NCI-H1930 (cell line): ENCODE data around the gene SLC6A16.

Experiments used
- DNase-seq, 2 experiments: peaks; one replicate each; lab custom pipeline; 2025; lab: John Stamatoyannopoulos, UW

Gene SLC6A16

GRCh38 chr19:49271080-49271753 is 53.8 kb downstream of the SLC6A16 start:
- DNase-seq, result no peak

DNA sequence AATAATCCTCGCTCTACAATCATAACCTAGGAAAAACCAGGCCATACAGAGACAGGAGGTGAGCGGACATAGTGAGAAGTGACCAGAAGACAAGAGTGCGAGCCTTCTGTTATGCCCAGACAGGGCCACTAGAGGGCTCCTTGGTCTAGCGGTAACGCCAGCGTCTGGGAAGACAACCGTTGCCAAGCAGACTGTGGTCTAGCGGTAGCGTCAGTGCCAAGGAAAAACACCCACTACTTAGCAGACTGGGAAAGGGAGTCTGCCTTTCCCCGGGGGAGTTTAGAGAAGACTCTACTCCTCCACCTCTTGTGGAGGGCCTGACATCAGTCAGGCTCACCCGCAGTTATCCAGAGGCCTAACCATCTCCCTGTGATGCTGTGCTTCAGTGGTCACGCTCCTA is 58.6 kb downstream of the SLC6A16 start:
- DNase-seq, result peak in 1 of 2 experiments; percentile 9

DNA sequence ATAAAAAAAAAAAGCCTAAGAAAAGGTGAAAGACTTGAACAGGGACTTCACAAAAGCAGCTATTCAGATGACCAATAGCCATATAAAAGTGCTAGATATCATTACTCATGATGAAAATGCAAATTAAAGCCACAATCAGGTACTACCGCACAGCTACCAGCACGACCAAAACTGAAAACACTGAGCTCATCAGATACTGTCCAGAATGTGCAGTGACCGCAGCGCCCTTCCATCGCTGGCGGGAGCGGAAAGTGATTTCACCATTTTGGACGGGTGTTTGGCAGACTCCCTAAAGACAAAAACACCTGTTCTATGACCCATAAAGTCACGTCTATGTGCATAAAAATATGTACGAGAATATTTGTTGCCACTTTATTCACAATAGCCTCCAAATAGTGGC is 60.7 kb downstream of the SLC6A16 start:
- no peak for DNase-seq

DNA sequence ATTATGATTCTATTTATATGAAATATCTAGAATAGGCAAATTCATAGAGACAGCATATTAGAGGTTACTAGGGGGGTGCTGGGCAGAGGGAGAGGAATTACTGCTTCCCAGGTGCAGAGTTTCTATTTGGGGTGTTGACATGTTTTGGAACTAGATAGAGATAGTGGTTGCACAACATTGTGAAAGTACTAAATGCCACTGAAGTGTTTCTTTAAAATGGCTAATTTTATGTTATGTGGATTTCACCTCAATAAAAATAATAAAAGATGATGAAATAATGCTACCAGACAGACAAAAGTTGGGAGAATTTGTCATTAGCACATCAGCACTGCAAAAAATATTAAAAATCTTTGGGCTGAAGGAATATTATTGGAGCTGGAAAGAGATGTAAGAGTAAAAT is 63.4 kb downstream of the SLC6A16 start:
- no peak for DNase-seq

DNA sequence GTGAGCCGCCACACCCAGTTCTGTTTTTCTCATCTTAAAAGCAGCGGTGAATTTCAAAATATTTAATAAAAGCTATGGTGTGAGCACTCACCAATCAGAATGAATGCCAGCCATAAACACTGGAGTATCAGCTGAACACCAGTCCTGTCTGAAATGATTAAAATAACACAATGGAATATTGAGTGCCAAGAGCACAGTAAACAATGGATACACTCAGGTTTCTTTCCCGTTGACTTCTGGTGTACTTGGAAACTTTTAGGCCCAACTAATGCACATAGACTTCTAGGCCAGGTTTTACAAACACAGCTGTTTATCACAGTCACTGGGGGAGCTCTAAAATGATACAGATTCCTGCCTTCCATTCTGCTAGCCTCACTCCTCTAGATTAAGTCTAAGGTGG is 68.3 kb downstream of the SLC6A16 start:
- no peak for DNase-seq

DNA sequence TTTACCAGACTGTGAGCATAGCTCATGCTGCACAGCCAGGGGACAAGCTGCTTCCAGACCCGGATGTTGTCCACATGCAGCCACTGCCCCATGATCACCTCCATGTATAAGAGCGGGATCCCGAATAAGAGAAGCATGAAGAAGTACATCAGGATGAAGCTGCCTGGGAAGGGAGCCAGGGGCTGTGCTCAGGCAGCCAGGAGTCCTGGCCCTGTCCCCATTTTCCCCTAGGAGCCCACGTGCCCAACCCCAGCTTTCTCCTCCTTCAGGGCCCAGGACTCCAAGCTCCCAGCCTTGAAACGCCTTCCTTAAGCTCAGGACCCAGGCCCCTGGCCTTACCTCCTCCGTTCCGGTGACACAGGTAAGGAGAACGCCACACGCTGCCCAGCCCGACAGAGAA is 69.3 kb downstream of the SLC6A16 start:
- DNase-seq, result no peak

- DNase-seq, result no peak
These were observed 75.1 kb downstream of the SLC6A16 start for GRCh38 chr19:49249933-49250332.

- DNase-seq, result no peak
These were observed 77.3 kb downstream of the SLC6A16 start for GRCh38 chr19:49247676-49248075.

DNA sequence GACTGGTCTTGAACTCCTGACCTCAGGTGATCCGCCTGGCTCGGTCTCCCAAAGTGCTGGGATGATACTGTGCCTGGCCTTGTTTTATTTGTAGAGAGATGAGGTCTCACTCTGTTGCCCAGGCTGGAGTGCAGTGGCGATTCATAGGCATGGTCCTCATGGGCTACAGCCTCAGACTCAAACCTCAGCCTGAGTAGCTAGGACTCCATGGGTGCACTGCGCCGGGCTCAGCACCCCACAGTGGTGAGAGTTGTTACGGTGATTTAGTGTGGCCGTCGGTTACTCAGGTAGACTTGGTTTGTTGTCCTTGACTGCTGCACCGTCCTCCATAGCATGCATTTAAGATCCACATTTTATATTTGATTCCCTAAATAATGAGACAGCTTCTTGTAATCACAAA is 80.7 kb downstream of the SLC6A16 start:
- DNase-seq, result no peak

DNA sequence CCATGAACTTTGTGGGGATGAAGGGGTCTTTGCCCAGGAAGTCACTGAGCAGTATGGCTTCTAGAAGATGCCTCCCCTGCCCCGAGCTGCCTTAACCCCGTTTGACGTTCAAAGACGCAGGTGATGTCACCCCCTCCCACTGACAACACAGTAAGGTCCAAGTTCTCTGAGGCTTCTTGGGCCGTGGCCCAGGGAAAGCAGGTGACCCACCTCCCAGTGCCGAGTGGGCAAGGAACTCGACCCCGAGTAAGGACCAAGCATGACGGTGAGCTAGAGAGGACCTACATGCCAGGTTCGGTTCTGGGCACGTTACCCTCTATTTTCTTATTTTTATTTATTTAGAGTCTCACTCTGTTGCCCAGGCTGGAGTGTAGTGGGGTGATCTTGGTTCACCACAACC is 81.3 kb downstream of the SLC6A16 start:
- DNase-seq, result no peak

DNA sequence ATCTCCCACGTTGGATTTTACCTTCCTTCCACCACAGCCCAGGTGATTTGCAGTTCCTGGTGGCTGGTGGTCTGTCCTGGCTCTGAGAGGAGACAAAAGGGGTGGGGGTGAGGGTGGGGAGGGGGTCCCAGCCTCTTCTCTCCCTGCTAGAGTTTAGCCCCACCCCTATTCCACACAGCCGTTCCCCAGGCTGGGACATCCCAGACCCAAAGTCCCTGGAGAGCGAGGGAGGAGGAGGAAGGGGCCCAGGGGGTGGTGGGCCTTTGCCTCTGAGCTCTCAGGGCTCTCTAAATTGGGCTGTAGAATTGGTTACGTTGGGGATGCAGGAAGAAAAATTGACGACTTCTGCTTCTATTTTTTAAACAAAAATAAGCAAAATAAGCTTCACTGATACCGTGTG is 81.9 kb downstream of the SLC6A16 start:
- DNase-seq, result no peak

GRCh38 chr19:49241769-49242168 is 83.2 kb downstream of the SLC6A16 start:
- DNase-seq, result no peak
